SK-N-SH (cell line): Measurements from ENCODE around the gene CDKN3. TPM values are rescaled to one million over a fixed set of nuclear protein-coding genes. Genes with fewer than 3 reads are reported as not detected.

Experiments
- CTCF ChIA-PET: fragments of 300-600, 350-600 bp; formaldehyde crosslinking; extraction: SDS; loops from one replicate; lab custom pipeline; 2021; lab: Yijun Ruan, JAX
- POLR2A ChIA-PET: fragments of 350-600 bp; sonication (Branson Sonifier 250); formaldehyde crosslinking; extraction: SDS; loops from one replicate; lab custom pipeline; 2020; ENCODE audit warnings: antibody characterized with exemption, inconsistent platforms; lab: Yijun Ruan, JAX
- DNase-seq: peaks from one replicate; pipeline ENCODE4 v3.0.0; 2012
- H2AFZ ChIP-seq: fragments of 200-600 bp; sonication (generic); 2 replicates; pipeline ENCODE4 v1.8.1; 2016; ENCODE audit warnings: antibody characterized with exemption, mild to moderate bottlenecking, low read depth
- H3F3A ChIP-seq: fragments of 200-600 bp; sonication (generic); replicated peaks from 2 replicates; pipeline ENCODE3; 2016; ENCODE audit warnings: antibody characterized with exemption, mild to moderate bottlenecking; ENCODE audit not compliant: insufficient read depth
- H3K27ac ChIP-seq, 2 experiments: fragments of 200-500 bp in 1 of 2; fragments of 200-600 bp in 1 of 2; sonication (Bioruptor generic) in 1 of 2; sonication (generic), shearing (Covaris generic) in 1 of 2; 2 replicates each; pipeline versions ENCODE4 v1.5.1 to v1.6.1; 2014 to 2016; ENCODE audit warnings: low read depth in 2 of 2, inconsistent platforms in 1 of 2, low read length in 1 of 2, mild to moderate bottlenecking in 1 of 2, mixed read lengths in 1 of 2
- H3K27me3 ChIP-seq: fragments of 200-600 bp; sonication (generic), shearing (Covaris generic); 2 replicates; pipeline ENCODE4 v1.6.1; 2016; ENCODE audit warnings: mixed run types; ENCODE audit not compliant: insufficient read depth
- H3K36me3 ChIP-seq, 2 experiments: fragments of 200-500 bp in 1 of 2; fragments of 200-600 bp in 1 of 2; sonication (Bioruptor generic) in 1 of 2; sonication (generic) in 1 of 2; replicated peaks in 1 of 2; 2 replicates each; pipeline versions ENCODE3 to v1.5.1; 2014 to 2016; ENCODE audit warnings: low read length in 1 of 2, mild to moderate bottlenecking in 1 of 2; ENCODE audit not compliant: insufficient read depth in 2 of 2, control insufficient read depth in 1 of 2
- H3K4me1 ChIP-seq, 2 experiments: fragments of 200-500 bp in 1 of 2; fragments of 200-600 bp in 1 of 2; sonication (Bioruptor generic) in 1 of 2; sonication (generic), shearing (Covaris generic) in 1 of 2; 2 replicates each; pipeline versions ENCODE4 v1.5.1 to v1.6.1; 2014 to 2016; ENCODE audit warnings: low read depth in 1 of 2, low read length in 1 of 2, mixed run types in 1 of 2; ENCODE audit not compliant: insufficient read depth in 2 of 2, control insufficient read depth in 1 of 2
- H3K4me2 ChIP-seq: fragments of 200-600 bp; sonication (generic), shearing (Covaris generic); 2 replicates; pipeline ENCODE4 v1.6.1; 2017; ENCODE audit warnings: mixed run types
- H3K4me3 ChIP-seq, 2 experiments: fragments of 200-500 bp in 1 of 2; fragments of 200-600 bp in 1 of 2; sonication (Bioruptor generic) in 1 of 2; sonication (generic), shearing (Covaris generic) in 1 of 2; 2 replicates each; pipeline versions ENCODE4 v1.5.1 to v1.8.1; 2014 to 2016; ENCODE audit warnings: low read depth in 2 of 2, inconsistent platforms in 1 of 2, low read length in 1 of 2, mild to moderate bottlenecking in 1 of 2, mixed read lengths in 1 of 2, moderate library complexity in 1 of 2
- H3K79me2 ChIP-seq: fragments of 200-600 bp; sonication (generic); 2 replicates; pipeline ENCODE4 v1.8.1; 2017; ENCODE audit warnings: mild to moderate bottlenecking; ENCODE audit not compliant: insufficient read depth
- H3K9ac ChIP-seq: fragments of 200-600 bp; sonication (generic); 2 replicates; pipeline ENCODE4 v1.6.1; 2017; ENCODE audit warnings: mixed run types
- H3K9me2 ChIP-seq: fragments of 200-600 bp; sonication (generic); 2 replicates; pipeline ENCODE4 v1.6.1; 2017; ENCODE audit warnings: mixed run types
- H3K9me3 ChIP-seq: fragments of 200-600 bp; sonication (generic); 2 replicates; pipeline ENCODE4 v1.6.1; 2017; ENCODE audit warnings: mixed run types, mild to moderate bottlenecking, moderate library complexity
- H4K20me1 ChIP-seq: fragments of 200-600 bp; sonication (generic); 2 replicates; pipeline ENCODE4 v1.6.1; 2017; ENCODE audit warnings: mild to moderate bottlenecking, mixed run types; ENCODE audit not compliant: insufficient read depth
- ELF1 ChIP-seq: IDR thresholded peaks from 2 replicates; pipeline ENCODE4 v1.4.0; 2012
- FOXJ3 ChIP-seq: sonication (generic); formaldehyde crosslinking; IDR thresholded peaks from 2 replicates; pipeline ENCODE4 v1.5.1; 2020; ENCODE audit warnings: mild to moderate bottlenecking, missing genetic modification reagents
- GABPA ChIP-seq: IDR thresholded peaks from 2 replicates; pipeline ENCODE4 v1.4.0; 2012; ENCODE audit warnings: low read depth, mild to moderate bottlenecking
- MAX ChIP-seq: IDR thresholded peaks from 2 replicates; pipeline ENCODE4 v1.4.0; 2012; ENCODE audit warnings: low read depth
- MEF2A ChIP-seq: IDR thresholded peaks from 2 replicates; pipeline ENCODE4 v1.4.0; 2012; ENCODE audit warnings: low read depth, borderline replicate concordance
- NRF1 ChIP-seq: IDR thresholded peaks from 2 replicates; pipeline ENCODE4 v1.6.1; 2012; ENCODE audit warnings: low read depth, mild to moderate bottlenecking, low read length
- POLR2AphosphoS5 ChIP-seq: IDR thresholded peaks from 2 replicates; pipeline ENCODE4 v1.6.1; 2012; ENCODE audit warnings: low read depth, low read length
- RCOR1 ChIP-seq: fragments of 150-350 bp; IDR thresholded peaks from 2 replicates; pipeline ENCODE4 v1.6.1; 2017; ENCODE audit warnings: antibody characterized with exemption, low read length
- REST ChIP-seq: IDR thresholded peaks from 2 replicates; pipeline ENCODE4 v1.6.1; 2012; ENCODE audit warnings: mild to moderate bottlenecking, low read depth, low read length, moderate library complexity
- RXRA ChIP-seq: IDR thresholded peaks from 2 replicates; pipeline ENCODE4 v1.4.0; 2012; ENCODE audit warnings: low read depth, mild to moderate bottlenecking, borderline replicate concordance
- SIN3A ChIP-seq: IDR thresholded peaks from 2 replicates; pipeline ENCODE4 v1.6.1; 2012; ENCODE audit warnings: low read depth, mild to moderate bottlenecking, low read length, moderate library complexity, borderline replicate concordance
- SMC3 ChIP-seq: IDR thresholded peaks from 2 replicates; pipeline ENCODE4 v1.6.1; 2012; ENCODE audit warnings: low read depth, low read length, improper control_type of control experiment
- USF2 ChIP-seq: fragments of 150-350 bp; IDR thresholded peaks from 2 replicates; pipeline ENCODE4 v1.6.1; 2017; ENCODE audit warnings: antibody characterized with exemption, low read length, low read depth, borderline replicate concordance
- YY1 ChIP-seq: IDR thresholded peaks from 2 replicates; pipeline ENCODE4 v1.4.0; 2012; ENCODE audit warnings: low read depth, mild to moderate bottlenecking
- WGBS: methylation state at CpG from one replicate; pipeline ENCODE4 v1.1.6; 2017; ENCODE audit warnings: low lambda C conversion rate; 5-methylcytosine and 5-hydroxymethylcytosine counted together
- polyA plus RNA-seq, 3 experiments: library from polyadenylated mRNA; depleted of rRNA; stranded (reverse); fragments of >200 nt; gene quantifications; 2 replicates each; pipeline ENCODE4 v1.2.3, GENCODE V29; 2012

CDKN3 gene
- polyA plus RNA-seq, 1 of the 3 experiments (the other 2 are of a cell fraction): 26.7 TPM

- H3K27me3 ChIP-seq: no peaks in the 10 kb centered on the region; the same call in 1 of the 2 replicates
- no peak overlapping the region for H3K27ac ChIP-seq
- H3K4me2 ChIP-seq: no peak overlapping the region
- POLR2A ChIA-PET: no interaction called here
- no peak overlapping the region for H2AFZ ChIP-seq
- peaks cover 2 to 4% of the 10 kb centered on the region in 2 experiments; a peak in 2 of 4 replicates for H3K4me1 ChIP-seq
- no peak for DNase-seq
- H4K20me1 ChIP-seq: no peaks in the 10 kb centered on the region
- peaks cover 5% of the 10 kb centered on the region for H3F3A ChIP-seq
- no peak overlapping the region for H3K4me3 ChIP-seq
- no peaks in the 10 kb centered on the region for H3K36me3 ChIP-seq
- H3K9me3 ChIP-seq: no peaks in the 10 kb centered on the region
- CTCF ChIA-PET: interaction anchor here (0.6 to 1.4 kb wide), 3 partner anchors 779 to 1059 kb away, joined by 3 to 6 read pairs (median 3); no protein-coding TSS in a partner anchor
- no peaks in the 10 kb centered on the region for H3K79me2 ChIP-seq
- H3K9me2 ChIP-seq: no peaks in the 10 kb centered on the region
- no peak overlapping the region for H3K9ac ChIP-seq
- TF ChIP-seq MEF2A: no peak
- no peak for TF ChIP-seq MAX
- TF ChIP-seq SMC3: no peak
- TF ChIP-seq POLR2AphosphoS5: no peak
- TF ChIP-seq NRF1: no peak
- TF ChIP-seq GABPA: no peak
- TF ChIP-seq YY1: no peak
- no peak for TF ChIP-seq FOXJ3
- TF ChIP-seq RCOR1: no peak
- TF ChIP-seq ELF1: no peak
These were observed 41.7 kb upstream of the CDKN3 start for GRCh38 chr14:54354968-54355641.

- H3K9ac ChIP-seq: no peak overlapping the region
- TF ChIP-seq FOXJ3 (no peak), RXRA (no peak), SIN3A (no peak)
- no peak overlapping the region for H3K4me2 ChIP-seq
- no peak for DNase-seq
- H4K20me1 ChIP-seq: no peaks in the 10 kb centered on the region
- H3K27ac ChIP-seq: no peak overlapping the region
- no peak overlapping the region for H2AFZ ChIP-seq
- ChIA-PET POLR2A (no interaction called here), CTCF (interaction anchor here (1.3 to 1.6 kb wide), 2 partner anchors 8 to 1050 kb away, joined by 3 to 13 read pairs; no protein-coding TSS in a partner anchor)
- no peaks in the 10 kb centered on the region for H3K9me3 ChIP-seq
- peaks cover 5% of the 10 kb centered on the region for H3F3A ChIP-seq
- H3K36me3 ChIP-seq: no peaks in the 10 kb centered on the region
- no peaks in the 10 kb centered on the region for H3K79me2 ChIP-seq
- 63% methylated on average over 2 of the region's 2 CpGs for WGBS
- H3K9me2 ChIP-seq: no peaks in the 10 kb centered on the region
- no peaks in the 10 kb centered on the region; the same call in 1 of the 2 replicates for H3K27me3 ChIP-seq
- no peak overlapping the region for H3K4me3 ChIP-seq
- H3K4me1 ChIP-seq: peaks cover 0 to 3% of the 10 kb centered on the region in 2 experiments; a peak in 1 of 4 replicates
These were observed 41.1 kb upstream of the CDKN3 start for GRCh38 chr14:54355698-54356097.

- H3K79me2 ChIP-seq: no peaks in the 10 kb centered on the region
- WGBS: 9% methylated on average over 3 of the region's 3 CpGs
- DNase-seq: no peak
- H3K9me2 ChIP-seq: no peaks in the 10 kb centered on the region
- TF ChIP-seq REST (no peak), SIN3A (no peak), USF2 (no peak)
- TF ChIP-seq, all 33 proteins: peak for 0
- Histone ChIP-seq H3K27ac (no peak overlapping the region; a peak in 1 of 4 replicates), H3K4me2 (no peak overlapping the region), H3K9me3 (no peaks in the 10 kb centered on the region), H3K9ac (no peak overlapping the region), H3K4me1 (peaks cover 0 to 3% of the 10 kb centered on the region in 2 experiments; a peak in 1 of 4 replicates), H4K20me1 (no peaks in the 10 kb centered on the region), H3K4me3 (no peak overlapping the region), H3K27me3 (no peaks in the 10 kb centered on the region), H3K36me3 (no peaks in the 10 kb centered on the region), H2AFZ (no peak overlapping the region), H3F3A (peaks cover 5% of the 10 kb centered on the region)
- CTCF ChIA-PET: interaction anchor here (1.3 to 1.6 kb wide), 2 partner anchors 8 to 1050 kb away, joined by 3 to 13 read pairs; no protein-coding TSS in a partner anchor
- POLR2A ChIA-PET: no interaction called here
These were observed 40.6 kb upstream of the CDKN3 start for GRCh38 chr14:54356172-54356571.
